Erythroblast (primary cell): ENCODE measurements around the gene NRF1.

Experiments
- DNase-seq, 2 experiments: peaks; one replicate each; lab custom pipeline; 2025; lab: John Stamatoyannopoulos, UW
- GATA1 ChIP-seq: IDR thresholded peaks from 2 replicates; pipeline ENCODE4 v1.6.1; 2011; ENCODE audit warnings: low read depth, mild to moderate bottlenecking, control low read depth, low read length, moderate library complexity
- POLR2A ChIP-seq: IDR thresholded peaks from 2 replicates; pipeline ENCODE4 v1.6.1; 2011; ENCODE audit warnings: mild to moderate bottlenecking, low read length

Gene NRF1

DNA sequence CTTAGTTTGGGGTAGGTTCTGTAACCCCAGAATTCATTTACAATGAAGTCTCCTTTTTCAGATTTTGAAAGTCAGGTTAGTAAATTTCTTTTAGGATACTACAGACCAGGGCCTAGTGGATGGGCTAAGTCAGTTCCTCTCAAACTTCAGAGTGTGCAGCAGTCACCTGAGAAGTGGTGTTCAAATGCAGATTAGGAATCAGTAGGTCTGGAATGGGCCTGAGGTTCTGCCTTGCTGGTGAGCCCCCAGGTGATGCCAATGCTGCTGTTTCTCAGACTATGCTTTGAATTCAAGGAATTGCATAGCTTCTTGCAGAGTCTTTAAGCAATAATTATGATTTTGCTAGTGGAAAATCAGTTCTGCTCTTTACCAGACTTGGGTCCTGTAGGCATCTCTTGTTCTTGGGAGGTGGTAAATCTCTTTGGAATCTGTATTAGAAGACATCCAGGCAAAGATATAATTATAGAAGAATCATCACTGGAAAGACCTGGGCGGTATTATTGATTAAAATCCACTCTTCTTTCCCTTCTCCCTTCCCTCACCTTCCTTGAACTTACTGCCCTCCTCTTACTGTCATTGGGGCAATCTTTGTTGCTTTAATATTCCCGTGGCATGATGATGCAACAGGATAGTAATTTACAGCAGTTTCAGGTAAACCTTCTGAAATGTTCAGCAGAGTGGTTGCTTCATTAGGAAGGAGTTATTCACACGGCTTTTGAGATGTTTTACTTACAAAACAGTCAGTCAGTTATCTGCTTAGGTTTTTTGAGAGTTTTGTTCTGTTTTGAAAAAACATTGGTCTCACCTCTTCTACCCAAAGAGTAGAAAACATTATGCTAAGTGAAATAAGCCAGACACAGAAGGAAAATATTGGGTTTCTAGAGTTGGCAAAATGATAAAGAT, 87.2 kb downstream of the NRF1 start:
- peak; percentile 19 to 68 for DNase-seq
- TF ChIP-seq GATA1 (no peak), POLR2A (no peak)

DNA sequence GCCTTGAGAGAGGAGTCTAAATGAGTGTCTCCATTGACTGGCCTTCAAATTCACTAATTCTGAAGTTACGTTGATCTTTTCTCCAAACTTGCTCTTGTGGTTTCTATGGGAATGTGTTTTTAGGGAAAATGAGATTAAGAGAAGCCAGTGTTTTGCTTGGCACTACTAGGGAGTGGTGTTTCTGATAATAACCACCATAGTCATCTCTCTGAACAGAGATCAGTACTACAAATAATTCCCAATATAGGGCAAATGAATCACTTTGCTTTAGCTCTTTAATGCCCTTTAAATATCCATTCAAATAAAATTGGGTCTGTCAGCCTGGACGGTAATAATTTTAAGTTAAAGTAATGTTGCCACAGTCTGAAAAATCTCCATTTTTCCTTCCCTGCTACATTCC, 90.8 kb downstream of the NRF1 start:
- TF ChIP-seq POLR2A: no peak
- TF ChIP-seq GATA1: no peak
- DNase-seq: no peak

DNA sequence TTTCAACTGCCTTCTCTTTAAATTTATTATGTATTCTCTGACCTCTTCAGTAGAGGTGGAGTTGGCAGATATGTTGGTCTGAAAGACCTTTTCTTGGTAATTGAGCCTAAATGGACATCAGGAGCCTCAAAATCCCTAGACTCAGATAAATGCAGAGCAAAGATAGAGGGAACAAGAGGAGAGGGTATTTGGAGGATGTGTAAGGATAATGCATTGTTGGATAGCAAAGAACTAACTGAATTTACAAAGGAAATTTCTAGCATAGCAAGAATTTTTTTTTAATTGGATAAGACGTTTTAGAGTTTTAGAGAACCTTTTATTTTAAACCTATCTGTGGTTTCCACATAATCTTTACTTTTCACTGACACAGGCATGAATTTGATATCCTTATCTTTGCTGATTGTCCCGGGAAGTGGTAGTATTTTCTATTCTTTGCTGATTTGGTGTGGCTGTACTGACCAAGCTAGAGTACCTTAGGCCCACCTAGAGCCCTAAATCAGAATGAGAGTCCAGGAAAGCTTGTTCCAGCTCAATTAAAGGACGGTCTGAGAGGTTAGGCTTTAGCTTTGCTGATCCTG, 91.3 kb downstream of the NRF1 start:
- TF ChIP-seq POLR2A (no peak), GATA1 (no peak)

DNA sequence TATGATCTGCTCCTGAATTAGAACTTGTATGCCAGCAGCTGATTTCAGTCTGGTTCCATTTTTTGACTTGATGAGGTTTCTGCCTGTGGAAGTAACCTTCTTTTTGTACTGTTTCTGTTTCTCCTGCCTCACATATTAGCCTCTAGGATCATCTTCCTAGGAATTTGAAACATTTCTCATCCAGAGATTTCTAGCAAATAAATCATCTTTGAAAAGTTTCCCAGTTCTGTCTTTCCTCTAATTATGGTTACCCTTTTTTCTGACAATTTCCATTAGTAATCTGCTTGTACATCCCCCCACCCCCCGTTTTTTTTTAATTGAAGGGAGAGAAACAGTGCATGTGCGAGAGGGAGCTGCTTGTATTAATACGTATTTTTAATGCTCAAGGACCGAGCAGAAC, 92.2 kb downstream of the NRF1 start:
- TF ChIP-seq POLR2A: no peak
- no peak for TF ChIP-seq GATA1
- no peak for DNase-seq

More for the DNA sequence above, 91.3 kb downstream of the NRF1 start:
- DNase-seq: no peak

DNA sequence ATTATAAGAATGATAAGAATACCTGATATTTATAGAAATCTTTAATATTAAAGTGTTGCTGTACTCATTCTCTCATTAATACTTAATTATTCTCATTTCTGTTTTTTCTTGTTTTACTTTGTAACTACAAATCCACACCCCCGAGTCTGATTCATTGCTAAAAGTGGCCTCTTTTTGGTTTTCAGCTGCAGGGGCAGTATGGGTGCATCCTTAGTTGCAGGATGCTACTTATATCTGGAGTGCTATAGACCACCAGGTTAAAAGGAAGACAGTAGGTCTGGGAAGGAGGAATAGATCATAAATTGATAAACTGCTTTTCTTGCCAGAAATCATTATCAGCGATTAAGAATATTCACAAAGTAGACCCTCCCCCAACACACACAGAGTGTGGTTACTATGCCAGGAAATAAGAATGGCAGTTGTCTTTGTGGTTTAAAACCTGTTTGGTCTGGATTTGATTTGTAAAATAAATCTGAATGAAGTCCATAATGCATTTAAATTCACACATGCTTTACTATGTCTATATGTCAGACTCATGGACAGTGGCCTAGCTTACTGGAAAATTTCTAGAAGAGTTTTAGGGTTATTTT, 96.5 kb downstream of the NRF1 start:
- no peak for DNase-seq
- no peak for TF ChIP-seq POLR2A
- TF ChIP-seq GATA1: no peak

DNA sequence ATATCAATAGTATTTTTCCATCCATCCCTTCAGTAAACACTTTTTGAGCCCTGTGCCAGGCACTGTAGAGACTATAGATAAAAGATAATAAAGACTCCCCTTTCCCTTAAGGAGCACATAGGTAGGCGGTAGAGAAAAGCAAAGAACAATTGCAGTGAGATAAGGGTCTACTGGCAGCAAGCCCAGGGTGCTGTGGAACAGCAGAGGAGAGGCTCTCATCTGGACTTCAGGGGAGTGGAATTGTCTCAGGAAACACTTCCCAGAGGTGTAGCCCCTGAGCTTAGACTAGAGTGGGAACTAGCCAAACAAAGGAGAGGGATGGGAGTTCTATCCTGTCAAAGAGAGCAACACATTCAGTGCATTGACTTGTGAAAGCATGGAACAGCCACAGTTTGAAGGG, 102.0 kb downstream of the NRF1 start:
- DNase-seq: no peak
- TF ChIP-seq POLR2A (no peak), GATA1 (no peak)

DNA sequence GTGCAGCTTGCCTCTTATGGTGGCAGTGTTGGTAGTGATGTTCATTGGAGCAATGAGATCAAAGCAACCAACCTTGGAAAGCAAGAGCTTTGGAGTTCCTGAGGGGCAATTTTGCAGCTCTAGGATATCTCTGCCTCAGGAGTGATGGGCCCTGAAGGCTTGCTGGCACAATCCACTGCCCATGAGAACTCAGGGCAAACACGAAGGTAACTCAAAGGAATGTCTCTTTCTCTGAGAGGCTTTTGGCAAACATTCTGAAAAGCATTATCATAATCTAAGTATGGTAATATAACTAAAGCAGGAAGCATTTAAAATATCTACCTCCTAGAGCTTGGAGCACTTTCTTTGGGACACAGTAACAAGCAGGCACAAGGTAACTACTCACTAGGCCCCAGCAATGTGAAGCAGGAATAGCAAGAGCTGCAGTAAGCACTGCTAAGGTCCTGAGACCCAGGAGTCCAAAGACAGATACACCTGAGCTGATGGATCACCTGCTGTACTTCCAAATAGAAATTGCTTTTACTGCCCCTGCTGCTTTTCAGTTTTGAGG, 103.1 kb downstream of the NRF1 start:
- TF ChIP-seq POLR2A (no peak), GATA1 (no peak)
- no peak for DNase-seq

DNA sequence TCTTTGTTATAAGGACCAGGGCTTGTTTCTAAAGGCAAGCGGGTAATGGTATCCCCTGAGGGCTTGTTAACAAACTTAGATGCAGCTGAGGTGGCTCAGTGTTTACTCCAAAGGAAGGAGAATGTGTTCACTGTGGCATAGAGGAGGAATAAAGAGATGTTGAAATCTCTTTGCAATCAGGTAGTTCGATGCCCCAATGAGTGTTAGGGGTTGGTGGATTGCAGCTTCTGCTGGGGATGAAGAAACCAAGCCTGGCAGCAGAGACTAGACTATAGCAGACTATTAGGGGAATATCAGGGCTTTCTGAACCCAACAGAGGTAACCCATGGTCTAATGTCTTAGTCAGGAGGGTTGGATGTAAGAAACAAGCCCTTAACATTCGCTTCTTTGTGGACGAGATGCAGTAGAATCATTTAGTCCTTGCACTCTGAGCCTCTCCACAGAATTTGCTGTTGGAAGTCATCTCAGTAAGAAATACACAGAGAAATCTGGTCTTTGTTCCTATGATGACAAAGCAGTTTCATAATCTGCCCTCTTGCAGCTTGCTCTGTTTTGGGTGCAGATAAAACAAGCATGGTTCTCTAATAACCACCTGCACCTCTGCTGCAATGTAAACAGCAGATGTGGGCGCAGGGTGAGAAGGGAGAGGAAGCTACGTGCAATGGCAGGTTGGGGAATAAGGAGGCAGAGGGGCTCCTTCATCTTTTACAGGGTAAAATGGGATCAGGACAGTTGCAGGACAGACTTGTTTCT, 108.6 kb downstream of the NRF1 start:
- peak; percentile 71 to 83 for DNase-seq
- TF ChIP-seq GATA1 (peak; percentile 52), POLR2A (no peak)

DNA sequence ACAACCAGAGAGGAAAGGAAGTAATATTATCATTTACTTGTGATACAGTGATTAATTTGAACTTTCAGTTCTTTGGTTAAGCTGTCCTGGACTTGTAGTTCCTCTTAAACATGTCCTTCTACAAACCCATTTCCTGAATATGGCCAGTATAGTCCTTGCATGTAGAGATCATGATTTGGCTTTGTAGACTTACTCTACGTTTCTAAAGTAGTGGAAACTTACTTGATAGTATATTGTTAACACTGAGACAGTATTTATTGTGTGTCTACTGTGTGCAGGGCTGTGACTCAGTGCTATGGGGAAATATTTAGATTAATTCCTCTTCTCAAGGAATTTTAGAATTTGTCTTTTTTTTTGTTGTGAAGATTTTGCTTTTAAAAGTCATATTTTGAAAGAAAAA, 109.5 kb downstream of the NRF1 start:
- TF ChIP-seq POLR2A: no peak
- no peak for TF ChIP-seq GATA1
- DNase-seq: no peak

DNA sequence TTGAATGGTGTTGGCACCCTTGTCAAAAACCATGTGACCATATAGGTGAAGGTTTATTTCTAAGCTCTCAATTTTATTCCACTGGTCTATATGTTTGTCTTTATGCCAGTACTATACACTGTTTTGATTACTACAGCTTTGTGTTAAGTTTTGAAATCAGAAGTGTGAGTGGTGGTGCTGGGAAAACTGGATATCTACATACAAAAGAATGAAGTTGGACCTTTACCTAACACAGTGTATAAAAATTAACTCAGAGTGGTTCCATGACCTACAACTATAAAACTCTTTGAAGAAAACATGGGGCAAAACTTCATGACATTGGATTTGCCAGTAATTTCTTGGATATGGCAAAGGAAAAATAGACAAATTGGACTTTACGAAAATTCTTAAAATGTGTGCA, 112.2 kb downstream of the NRF1 start:
- DNase-seq: no peak
- TF ChIP-seq POLR2A: no peak
- no peak for TF ChIP-seq GATA1

DNA sequence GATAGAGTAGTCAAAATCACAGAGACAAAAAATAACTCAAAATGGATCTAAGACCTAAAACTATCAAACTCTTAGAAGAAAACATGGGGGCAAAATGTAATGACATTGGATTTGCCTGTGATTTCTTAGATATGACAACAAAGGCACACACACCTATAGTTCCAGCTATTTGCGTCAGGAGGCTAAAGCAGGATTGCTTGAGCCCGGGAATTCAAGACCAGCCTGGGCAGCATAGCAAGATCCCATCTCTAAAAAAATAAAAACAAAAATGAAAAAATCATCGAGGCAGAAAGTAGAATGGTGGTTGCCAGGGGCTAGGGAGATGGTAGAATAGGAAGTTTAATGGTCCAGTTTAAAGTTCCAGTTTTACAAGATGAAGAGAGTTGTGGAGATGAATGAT, 113.3 kb downstream of the NRF1 start:
- no peak for DNase-seq

DNA sequence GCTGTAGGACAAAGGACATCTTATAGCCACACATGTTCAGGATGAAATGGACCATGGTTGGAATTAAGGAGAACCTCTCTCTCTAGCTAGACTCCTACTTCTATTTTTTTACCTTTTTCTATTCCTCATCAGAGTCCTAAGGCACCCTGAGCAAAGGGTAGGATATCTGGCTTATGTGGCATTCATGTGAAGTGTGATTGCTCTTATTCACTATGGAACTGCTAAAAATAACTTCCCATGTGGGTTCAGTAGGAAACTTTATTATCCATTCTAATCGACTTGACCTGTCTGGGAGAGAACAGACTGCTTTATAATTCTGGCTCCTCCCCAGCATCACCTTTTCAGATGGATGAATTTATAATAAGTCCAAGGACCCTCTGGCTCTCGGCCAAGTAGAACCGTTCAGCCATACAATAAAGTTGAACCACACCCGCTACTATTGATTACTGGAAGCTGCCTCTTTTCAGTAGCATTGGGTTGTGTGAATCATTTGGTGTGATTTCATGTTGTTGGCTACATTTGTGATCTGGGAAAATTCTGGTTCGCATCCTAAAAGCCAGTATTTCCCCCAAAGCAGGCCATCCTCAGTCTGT, 117.5 kb downstream of the NRF1 start:
- TF ChIP-seq POLR2A (no peak), GATA1 (no peak)

More for the DNA sequence above, 113.3 kb downstream of the NRF1 start:
- TF ChIP-seq GATA1 (no peak), POLR2A (no peak)

DNA sequence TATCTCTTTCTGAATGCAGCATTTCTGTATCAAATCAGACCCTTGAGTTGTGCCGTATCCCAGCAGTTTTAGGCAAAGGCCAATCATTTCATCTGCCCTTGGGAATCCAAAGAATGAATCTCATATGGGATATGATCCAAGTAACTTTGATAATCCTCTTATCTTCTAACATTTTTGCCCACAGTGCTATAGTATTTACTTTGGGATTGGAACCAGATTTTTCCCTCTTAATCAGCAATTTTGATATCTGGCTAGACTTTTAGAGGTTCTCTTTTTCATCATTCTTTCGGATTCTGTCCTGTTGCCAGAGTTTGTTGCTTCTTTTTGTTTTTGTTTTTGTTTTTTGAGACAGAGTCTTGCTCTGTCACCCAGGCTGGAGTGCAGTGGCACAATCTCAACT, 118.0 kb downstream of the NRF1 start:
- DNase-seq: no peak
- no peak for TF ChIP-seq POLR2A
- no peak for TF ChIP-seq GATA1

More for the DNA sequence above, 117.5 kb downstream of the NRF1 start:
- DNase-seq: no peak
